Measurements from ENCODE around the gene ECI1. TPM values are rescaled to one million over a fixed set of nuclear protein-coding genes. Genes with fewer than 3 reads are reported as not detected.

Gene ECI1
- total and polyA plus RNA-seq, 2 of the 13 experiments (the other 11 are each of a cell fraction or from before 2014, with no cell fraction given) = 82.0 to 102 TPM

GRCh38 chr16:2223221-2223941 lies 28.0 kb downstream of the ECI1 start, which contains the start of gene E4F1 (continued):
- peak; percentile 60; the same call in 1 of the 2 replicates for TF ChIP-seq SKIL (CRISPR knock-in tag; IDR thresholded peaks at IDR 0.05; ENCODE audit: borderline replicate concordance)
- TF ChIP-seq ZNF232 (CRISPR knock-in tag; IDR thresholded peaks at IDR 0.05; ENCODE audit: borderline replicate concordance) = peak; percentile 71; the same call in 1 of the 2 replicates
- TF ChIP-seq, protein P1, sequence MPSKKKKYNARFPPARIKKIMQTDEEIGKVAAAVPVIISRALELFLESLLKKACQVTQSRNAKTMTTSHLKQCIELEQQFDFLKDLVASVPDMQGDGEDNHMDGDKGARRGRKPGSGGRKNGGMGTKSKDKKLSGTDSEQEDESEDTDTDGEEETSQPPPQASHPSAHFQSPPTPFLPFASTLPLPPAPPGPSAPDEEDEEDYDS (CRISPR knock-in tag; IDR thresholded peaks at IDR 0.05) = peak; percentile 92
- no peak for TF ChIP-seq MYNN (CRISPR knock-in tag; IDR thresholded peaks at IDR 0.05; ENCODE audit: low read depth)
- TF ChIP-seq RARA (CRISPR knock-in tag; IDR thresholded peaks at IDR 0.05) = peak; percentile 58
- no peak for TF ChIP-seq JDP2 (CRISPR knock-in tag; IDR thresholded peaks at IDR 0.05; ENCODE audit: borderline replicate concordance)
- peak; percentile 79 for TF ChIP-seq AGO2 (optimal IDR thresholded peaks at IDR 0.05; ENCODE audit: low read depth, low read length)
- TF ChIP-seq HIVEP1 (CRISPR knock-in tag; IDR thresholded peaks at IDR 0.05) = no peak
- peak; percentile 69 for TF ChIP-seq THRA (CRISPR knock-in tag; IDR thresholded peaks at IDR 0.05; ENCODE audit: borderline replicate concordance)
- peak; percentile 78 for TF ChIP-seq PHF20 (CRISPR knock-in tag; IDR thresholded peaks at IDR 0.05)
- peak; percentile 88 for TF ChIP-seq ZBTB38 (CRISPR knock-in tag; IDR thresholded peaks at IDR 0.05)
- 0 out of 2 replicates have a peak, but pooled peaks have one; percentile 71 for TF ChIP-seq E2F2 (CRISPR knock-in tag; IDR thresholded peaks at IDR 0.05; ENCODE audit: borderline replicate concordance)
- peak; percentile 80 for TF ChIP-seq TGIF2 (CRISPR knock-in tag; IDR thresholded peaks at IDR 0.05)
- TF ChIP-seq CCDC6 (CRISPR knock-in tag; IDR thresholded peaks at IDR 0.05) = peak; percentile 73; the same call in 1 of the 2 replicates
- TF ChIP-seq STAG1 (CRISPR knock-in tag; IDR thresholded peaks at IDR 0.05) = no peak; the same call in 1 of the 2 replicates
- TF ChIP-seq NCOA5 (CRISPR knock-in tag; IDR thresholded peaks at IDR 0.05) = no peak
- no peak for TF ChIP-seq SNAI1 (CRISPR knock-in tag; IDR thresholded peaks at IDR 0.05; ENCODE audit: borderline replicate concordance)
- peak; percentile 78; the same call in 1 of the 2 replicates for TF ChIP-seq ZNF749 (CRISPR knock-in tag; IDR thresholded peaks at IDR 0.05; ENCODE audit: borderline replicate concordance)
- TF ChIP-seq CSRNP2 (CRISPR knock-in tag; conservative IDR thresholded peaks at IDR 0.05; ENCODE audit: low read depth) = no peak
- no peak for TF ChIP-seq ZNF329 (CRISPR knock-in tag; IDR thresholded peaks at IDR 0.05; ENCODE audit: low read depth)
- TF ChIP-seq NR2F1 (CRISPR knock-in tag; IDR thresholded peaks at IDR 0.05) = no peak
- TF ChIP-seq NCOA2 (CRISPR knock-in tag; IDR thresholded peaks at IDR 0.05) = no peak; the same call in 1 of the 2 replicates
- TF ChIP-seq BHLHE40 (IDR thresholded peaks at IDR 0.05; ENCODE audit: low read length) = no peak

All from HepG2 (cell line).